Lower leg skin (tissue), 4 donors: ENCODE measurements around the gene GPATCH1. TPM values are rescaled to one million over a fixed set of nuclear protein-coding genes. Genes with fewer than 3 reads are reported as not detected.

Experiments
- DNase-seq, 2 donors: peaks; one replicate each; pipeline ENCODE4 v3.0.0-alpha.2; 2019; ENCODE audit warnings: low spot score in 2 of 2
- H3K4me3 ChIP-seq: fragments of 200-600 bp; sonication (generic); 2 replicates; pipeline ENCODE4 v1.5.1; 2017; ENCODE audit warnings: mild to moderate bottlenecking, low read depth; ENCODE audit not compliant: poor library complexity, severe bottlenecking
- POLR2A ChIP-seq, 2 donors: fragments of 450-650 bp; IDR thresholded peaks; one replicate each; pipeline ENCODE4 v1.6.1; 2016 to 2017; ENCODE audit warnings: antibody characterized with exemption in 2 of 2, mild to moderate bottlenecking in 1 of 2, moderate library complexity in 1 of 2
- WGBS, 2 donors: methylation state at CpG; one replicate each; pipeline ENCODE4 v1.1.5; 2018; 5-methylcytosine and 5-hydroxymethylcytosine counted together
- intact Hi-C: fragments of 100-400 bp; cut with DNase I; formaldehyde crosslinking; loops from one replicate; pipeline ENCODE4 v1.15.0; 2023; ENCODE audit warnings: low total_unique reads
- total RNA-seq, 4 donors: library from RNA; depleted of rRNA; stranded (reverse); fragments of >200 nt; gene quantifications; one replicate each; pipeline ENCODE4 v1.1.0, GENCODE V29; 2016
- TF ChIP-seq, protein P1 (sequence below), 3 donors: fragments of 450-650 bp; IDR thresholded peaks; one replicate each; pipeline ENCODE4 v1.5.1; 2016; ENCODE audit warnings: antibody characterized with exemption in 3 of 3, mild to moderate bottlenecking in 3 of 3, moderate library complexity in 2 of 3

The GPATCH1 gene
- total RNA-seq, 4 donors from 2014 or later: 7.0 to 14.6 (median 8.7) TPM

GRCh38 chr19:33067121-33067520 is 13.9 kb upstream of the GPATCH1 start:
- DNase-seq: no peak
- no peak for TF ChIP-seq POLR2A (IDR thresholded peaks at IDR 0.05)
- TF ChIP-seq, protein P1, sequence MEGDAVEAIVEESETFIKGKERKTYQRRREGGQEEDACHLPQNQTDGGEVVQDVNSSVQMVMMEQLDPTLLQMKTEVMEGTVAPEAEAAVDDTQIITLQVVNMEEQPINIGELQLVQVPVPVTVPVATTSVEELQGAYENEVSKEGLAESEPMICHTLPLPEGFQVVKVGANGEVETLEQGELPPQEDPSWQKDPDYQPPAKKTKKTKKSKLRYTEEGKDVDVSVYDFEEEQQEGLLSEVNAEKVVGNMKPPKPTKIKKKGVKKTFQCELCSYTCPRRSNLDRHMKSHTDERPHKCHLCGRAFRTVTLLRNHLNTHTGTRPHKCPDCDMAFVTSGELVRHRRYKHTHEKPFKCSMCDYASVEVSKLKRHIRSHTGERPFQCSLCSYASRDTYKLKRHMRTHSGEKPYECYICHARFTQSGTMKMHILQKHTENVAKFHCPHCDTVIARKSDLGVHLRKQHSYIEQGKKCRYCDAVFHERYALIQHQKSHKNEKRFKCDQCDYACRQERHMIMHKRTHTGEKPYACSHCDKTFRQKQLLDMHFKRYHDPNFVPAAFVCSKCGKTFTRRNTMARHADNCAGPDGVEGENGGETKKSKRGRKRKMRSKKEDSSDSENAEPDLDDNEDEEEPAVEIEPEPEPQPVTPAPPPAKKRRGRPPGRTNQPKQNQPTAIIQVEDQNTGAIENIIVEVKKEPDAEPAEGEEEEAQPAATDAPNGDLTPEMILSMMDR (IDR thresholded peaks at IDR 0.05): no peak
- WGBS, 2 donors: 48 to 49% methylated on average over 8 of the region's 8 CpGs
- intact Hi-C loops: no loop called here
- H3K4me3 ChIP-seq: no peak overlapping the region

DNA sequence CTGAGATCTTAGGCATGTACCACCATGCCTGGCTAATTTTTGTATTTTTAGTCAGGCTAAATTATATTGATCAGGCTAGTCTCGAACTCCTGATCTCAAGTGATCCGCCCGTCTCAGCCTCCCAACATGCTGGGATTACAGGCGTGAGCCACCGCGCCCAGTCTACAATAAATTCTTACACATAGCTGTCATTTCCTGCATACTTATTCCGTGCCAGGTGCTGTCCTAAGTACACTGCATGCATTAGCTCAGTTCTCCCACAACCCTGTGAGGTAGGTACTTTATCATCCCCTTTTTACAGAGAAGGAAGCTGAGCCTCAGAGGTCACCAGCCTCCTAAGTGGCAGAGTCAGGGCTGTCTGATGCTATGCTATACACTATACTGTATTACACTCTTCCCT is 9.1 kb upstream of the GPATCH1 start:
- intact Hi-C loops: no loop called here
- no peak overlapping the region for H3K4me3 ChIP-seq
- no peak for DNase-seq
- TF ChIP-seq, protein P1 (IDR thresholded peaks at IDR 0.05): no peak
- TF ChIP-seq POLR2A (IDR thresholded peaks at IDR 0.05): no peak
- 72 to 74% methylated on average over 7 of the region's 7 CpGs for WGBS, 2 donors

DNA sequence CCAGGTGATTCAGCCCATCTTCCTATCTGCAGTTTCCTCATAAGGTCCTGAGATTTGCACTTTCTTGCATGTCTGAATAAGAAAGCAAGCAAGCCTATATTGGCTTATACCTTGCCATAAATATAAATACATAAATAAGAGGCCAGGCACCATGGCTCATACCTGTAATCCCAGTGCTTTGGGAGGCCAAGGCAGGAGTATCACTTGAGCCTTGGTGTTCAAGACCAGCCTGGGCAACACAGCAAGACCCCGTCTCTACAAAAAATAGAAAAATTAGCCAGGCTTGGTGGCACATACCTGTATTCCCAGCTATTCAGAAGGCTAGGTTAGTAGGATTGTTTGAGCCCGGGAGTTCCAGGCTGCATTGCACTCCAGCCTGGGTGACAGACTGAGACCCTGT is 5.5 kb upstream of the GPATCH1 start:
- no peak for DNase-seq
- no peak for TF ChIP-seq POLR2A (IDR thresholded peaks at IDR 0.05)
- TF ChIP-seq, protein P1 (IDR thresholded peaks at IDR 0.05): no peak
- intact Hi-C loops: no loop called here
- 89 to 90% methylated on average over 2 of the region's 2 CpGs for WGBS, 2 donors
- no peak overlapping the region for H3K4me3 ChIP-seq

DNA sequence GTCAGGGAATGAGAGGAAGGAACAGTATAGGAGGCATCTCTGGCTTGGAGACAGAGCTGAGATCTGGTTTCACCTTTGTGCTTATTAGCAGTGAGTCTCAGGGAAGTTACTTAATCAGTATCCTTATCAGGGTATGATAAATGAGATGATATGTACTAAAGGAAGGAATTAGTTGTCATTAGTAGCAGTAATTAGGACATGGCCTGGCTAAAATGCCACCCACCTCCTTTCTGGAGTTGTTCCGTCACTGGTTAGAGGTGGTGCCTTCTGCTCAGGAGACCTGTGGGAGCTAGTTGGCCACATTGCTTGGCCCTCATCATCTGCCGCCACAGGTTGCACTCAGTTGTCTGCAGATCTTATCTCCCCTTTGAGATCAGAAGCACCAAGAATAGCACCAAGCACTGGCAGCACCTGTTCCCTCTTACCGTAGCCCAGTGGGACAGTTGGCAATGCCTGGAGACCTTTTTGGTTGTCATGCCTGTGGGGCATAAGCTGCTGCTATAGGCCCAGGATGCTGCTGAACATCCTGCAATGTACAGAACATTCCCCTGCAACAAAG is 4.7 kb downstream of the GPATCH1 start:
- DNase-seq: no peak
- TF ChIP-seq, protein P1 (IDR thresholded peaks at IDR 0.05): no peak
- TF ChIP-seq POLR2A (IDR thresholded peaks at IDR 0.05): no peak
- H3K4me3 ChIP-seq: no peak overlapping the region
- intact Hi-C loops: no loop called here
- WGBS, 2 donors: 73 to 79% methylated on average over 3 of the region's 3 CpGs

DNA sequence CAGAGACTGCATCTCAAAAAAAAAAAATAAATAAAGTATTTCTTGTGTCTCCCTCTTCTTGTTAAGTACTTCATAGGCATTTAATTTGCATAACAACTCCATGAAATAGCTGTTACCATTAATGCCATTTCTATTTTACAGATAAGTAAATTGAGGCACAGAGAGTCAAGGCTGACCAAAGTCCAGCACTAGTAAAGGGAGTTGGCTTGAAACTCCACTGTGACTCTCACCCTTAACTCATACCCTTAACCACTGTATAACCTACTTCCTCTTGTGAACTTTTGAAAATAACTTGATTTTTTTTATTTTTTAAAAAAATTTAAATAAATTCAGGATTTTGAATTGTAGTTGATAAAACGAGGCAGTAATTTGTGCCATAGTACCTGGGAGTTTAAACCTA is 6.0 kb downstream of the GPATCH1 start:
- TF ChIP-seq, protein P1 (IDR thresholded peaks at IDR 0.05): no peak
- no peak for TF ChIP-seq POLR2A (IDR thresholded peaks at IDR 0.05)
- intact Hi-C loops: no loop called here
- H3K4me3 ChIP-seq: no peak overlapping the region
- DNase-seq: no peak
- 76 to 83% methylated on average over 1 of the region's 1 CpG for WGBS, 2 donors

- intact Hi-C loops: no loop called here
Measured at GRCh38 chr19:33089010-33089409, 8.0 kb downstream of the GPATCH1 start.

More at GRCh38 chr19:33089010-33089409, 8.0 kb downstream of the GPATCH1 start:
- no peak overlapping the region for H3K4me3 ChIP-seq
- 95 to 97% methylated on average over 3 of the region's 3 CpGs for WGBS, 2 donors
- TF ChIP-seq, protein P1 (IDR thresholded peaks at IDR 0.05): no peak
- no peak for TF ChIP-seq POLR2A (IDR thresholded peaks at IDR 0.05)
- no peak for DNase-seq
